Adipocyte (in vitro differentiated cells): ENCODE measurements around the gene FLRT1.

ENCODE experiments used
- DNase-seq: peaks from one replicate; pipeline ENCODE4 v3.0.0-alpha.2; 2015; ENCODE audit warnings: low read depth
- H3K27me3 ChIP-seq: replicated peaks from 2 replicates; pipeline ENCODE4 v1.7.0; 2013; ENCODE audit warnings: mild to moderate bottlenecking, low read length, moderate library complexity; ENCODE audit not compliant: control insufficient read depth, insufficient read depth
- H3K36me3 ChIP-seq: 2 replicates; pipeline ENCODE4 v1.7.0; 2013; ENCODE audit warnings: low read length, mild to moderate bottlenecking, moderate library complexity; ENCODE audit not compliant: control insufficient read depth, insufficient read depth, severe bottlenecking
- H3K4me1 ChIP-seq: 2 replicates; pipeline ENCODE4 v1.7.0; 2013; ENCODE audit warnings: mild to moderate bottlenecking, low read length, moderate library complexity; ENCODE audit not compliant: control insufficient read depth, insufficient read depth
- H3K4me3 ChIP-seq: 2 replicates; pipeline ENCODE4 v1.7.0; 2013; ENCODE audit warnings: mild to moderate bottlenecking, low read length, moderate library complexity
- H3K9ac ChIP-seq: 2 replicates; pipeline ENCODE4 v1.7.0; 2013; ENCODE audit warnings: mild to moderate bottlenecking, low read length, moderate library complexity
- H3K9me3 ChIP-seq: 2 replicates; pipeline ENCODE4 v1.7.0; 2013; ENCODE audit warnings: mild to moderate bottlenecking, low read length, moderate library complexity; ENCODE audit not compliant: control insufficient read depth

Gene FLRT1

DNA sequence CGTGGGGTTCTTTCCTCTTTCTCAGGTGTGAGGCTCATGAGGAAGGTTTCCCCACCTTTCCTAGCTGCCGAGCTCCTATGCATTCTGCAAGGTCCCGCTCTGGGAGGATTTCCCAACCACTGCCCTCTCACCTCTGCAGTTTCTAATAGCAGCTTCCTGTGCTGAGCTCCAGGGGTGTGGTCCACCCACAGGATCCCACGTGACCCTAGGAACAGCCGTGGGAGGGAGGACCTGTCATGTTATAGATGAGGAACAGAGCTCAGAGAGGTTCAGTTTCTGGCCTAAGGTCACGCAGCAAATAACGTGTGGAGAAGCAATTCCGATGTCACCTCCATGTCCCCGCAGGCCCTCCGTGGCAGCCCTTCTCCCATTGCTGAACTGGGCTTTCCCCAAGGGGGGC lies 38.5 kb downstream of the FLRT1 start:
- H3K9ac ChIP-seq = no peak overlapping the region
- DNase-seq = no peak
- no peak overlapping the region for H3K4me3 ChIP-seq
- no peaks in the 10 kb centered on the region for H3K36me3 ChIP-seq
- no peaks in the 10 kb centered on the region for H3K9me3 ChIP-seq
- H3K4me1 ChIP-seq = no peaks in the 10 kb centered on the region
- peaks cover 11% of the 10 kb centered on the region for H3K27me3 ChIP-seq

DNA sequence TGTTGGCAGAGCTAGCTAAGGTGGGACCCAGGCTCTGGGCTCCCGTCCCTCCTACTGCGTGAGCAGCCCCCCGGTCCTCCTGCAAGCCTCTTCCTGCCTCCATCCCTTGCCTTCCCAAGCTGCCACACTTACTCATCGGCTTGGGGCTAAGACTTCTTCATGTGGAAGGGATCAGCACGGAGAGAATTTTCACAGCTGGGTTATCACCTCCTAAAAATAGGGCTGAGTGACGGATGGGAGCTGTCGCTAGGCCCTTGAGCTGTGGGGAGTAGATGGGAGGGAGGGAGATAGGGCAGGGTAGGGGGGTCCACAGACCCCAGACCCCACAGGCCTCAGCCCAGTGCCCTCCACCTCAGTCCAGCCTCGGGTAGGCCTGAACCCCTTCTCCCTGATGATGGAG lies 41.0 kb downstream of the FLRT1 start:
- Histone ChIP-seq H3K36me3 (no peaks in the 10 kb centered on the region), H3K4me3 (no peak overlapping the region), H3K9ac (no peak overlapping the region), H3K4me1 (no peaks in the 10 kb centered on the region), H3K27me3 (peaks cover 8% of the 10 kb centered on the region), H3K9me3 (no peaks in the 10 kb centered on the region)
- no peak for DNase-seq

DNA sequence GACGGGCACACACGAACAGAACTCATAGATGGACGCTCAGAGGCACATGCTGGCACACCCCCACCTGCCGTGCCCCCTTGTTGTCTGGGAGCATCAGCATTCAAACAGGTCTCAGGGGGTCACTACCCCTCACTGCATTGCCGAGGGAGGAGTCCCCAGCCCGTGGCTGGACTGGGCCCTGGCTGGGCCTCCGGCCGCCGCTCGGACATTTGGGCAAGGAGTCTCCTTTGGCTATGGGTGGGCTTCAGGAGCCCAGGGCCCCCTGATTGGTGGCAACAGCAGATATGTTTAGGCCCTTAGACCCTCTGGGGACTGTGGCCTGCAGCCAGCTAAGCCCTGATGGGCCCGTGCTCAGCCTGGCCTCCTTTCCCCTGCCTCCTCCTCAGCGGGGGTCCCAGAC lies 41.9 kb downstream of the FLRT1 start:
- H3K36me3 ChIP-seq = no peaks in the 10 kb centered on the region
- DNase-seq = no peak
- H3K9ac ChIP-seq = no peak overlapping the region
- H3K9me3 ChIP-seq = no peaks in the 10 kb centered on the region
- H3K4me3 ChIP-seq = no peak overlapping the region
- H3K27me3 ChIP-seq = peaks cover 8% of the 10 kb centered on the region
- no peaks in the 10 kb centered on the region for H3K4me1 ChIP-seq

DNA sequence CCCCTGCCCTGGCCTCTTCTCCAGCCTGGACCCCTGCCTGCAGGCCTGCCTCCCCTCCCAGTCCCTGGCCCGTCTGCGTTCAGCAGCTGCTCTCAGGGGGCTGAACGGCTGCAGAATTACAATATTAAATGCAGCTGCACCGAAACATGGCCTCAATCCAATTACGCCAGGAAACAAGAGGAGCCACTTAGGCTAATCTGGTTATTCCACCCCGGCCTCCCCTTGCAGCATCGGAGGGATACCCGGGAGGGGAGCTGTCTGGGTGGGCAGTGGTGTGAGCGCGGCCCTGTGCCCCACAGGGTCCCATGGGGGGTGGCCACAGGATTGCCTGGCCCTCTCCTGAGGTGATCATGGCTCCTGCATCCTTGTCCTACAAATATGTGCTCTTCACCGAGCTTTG lies 42.6 kb downstream of the FLRT1 start:
- DNase-seq = no peak
- Histone ChIP-seq H3K36me3 (no peaks in the 10 kb centered on the region), H3K4me3 (no peak overlapping the region), H3K9ac (no peak overlapping the region), H3K27me3 (peaks cover 8% of the 10 kb centered on the region), H3K9me3 (no peaks in the 10 kb centered on the region), H3K4me1 (no peaks in the 10 kb centered on the region)

DNA sequence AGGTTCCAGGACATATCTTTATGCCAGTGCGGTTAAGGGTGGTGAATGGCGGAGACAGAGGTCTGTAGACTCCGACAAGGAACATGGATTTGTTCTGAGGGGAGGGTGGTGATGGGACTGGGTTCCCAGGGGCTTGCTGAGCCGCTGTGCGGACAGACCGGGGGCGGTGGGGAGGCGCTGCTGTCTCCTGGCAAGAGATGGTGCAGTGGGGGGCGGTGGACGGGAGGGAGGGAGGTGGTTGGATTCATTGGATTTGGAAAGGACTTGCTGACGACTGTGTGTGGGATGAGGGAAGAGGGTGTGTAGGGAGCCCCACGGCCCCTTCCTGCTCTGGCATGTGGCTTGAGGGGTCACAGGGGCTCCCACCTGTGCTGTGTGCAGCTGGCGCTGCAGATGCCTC lies 43.2 kb downstream of the FLRT1 start:
- Histone ChIP-seq H3K9ac (no peak overlapping the region), H3K36me3 (no peaks in the 10 kb centered on the region), H3K4me3 (no peak overlapping the region), H3K27me3 (peaks cover 8% of the 10 kb centered on the region), H3K4me1 (no peaks in the 10 kb centered on the region), H3K9me3 (no peaks in the 10 kb centered on the region)
- no peak for DNase-seq

DNA sequence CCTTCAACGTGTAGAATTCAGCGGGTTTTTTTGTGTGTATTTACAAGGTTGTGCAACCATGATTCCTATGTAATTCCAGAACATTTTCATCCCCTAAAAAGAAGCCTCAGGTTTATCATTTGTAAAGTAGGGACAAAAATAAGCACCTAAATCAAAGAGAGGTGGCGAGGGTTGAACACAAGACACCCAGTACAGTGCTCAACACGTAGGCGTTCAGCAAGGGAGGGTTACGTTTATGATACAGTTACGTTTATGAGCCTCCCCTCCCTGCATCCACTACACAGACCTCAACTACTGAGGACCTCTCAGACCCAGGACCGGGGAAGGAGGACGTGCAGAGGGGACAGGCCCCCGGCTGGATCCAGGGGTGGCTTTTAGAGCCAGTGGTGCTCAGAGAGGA lies 44.7 kb downstream of the FLRT1 start:
- no peak for DNase-seq
- H3K9me3 ChIP-seq = no peaks in the 10 kb centered on the region
- no peaks in the 10 kb centered on the region for H3K4me1 ChIP-seq
- H3K36me3 ChIP-seq = no peaks in the 10 kb centered on the region
- peaks cover 8% of the 10 kb centered on the region for H3K27me3 ChIP-seq
- no peak overlapping the region for H3K4me3 ChIP-seq
- H3K9ac ChIP-seq = no peak overlapping the region

DNA sequence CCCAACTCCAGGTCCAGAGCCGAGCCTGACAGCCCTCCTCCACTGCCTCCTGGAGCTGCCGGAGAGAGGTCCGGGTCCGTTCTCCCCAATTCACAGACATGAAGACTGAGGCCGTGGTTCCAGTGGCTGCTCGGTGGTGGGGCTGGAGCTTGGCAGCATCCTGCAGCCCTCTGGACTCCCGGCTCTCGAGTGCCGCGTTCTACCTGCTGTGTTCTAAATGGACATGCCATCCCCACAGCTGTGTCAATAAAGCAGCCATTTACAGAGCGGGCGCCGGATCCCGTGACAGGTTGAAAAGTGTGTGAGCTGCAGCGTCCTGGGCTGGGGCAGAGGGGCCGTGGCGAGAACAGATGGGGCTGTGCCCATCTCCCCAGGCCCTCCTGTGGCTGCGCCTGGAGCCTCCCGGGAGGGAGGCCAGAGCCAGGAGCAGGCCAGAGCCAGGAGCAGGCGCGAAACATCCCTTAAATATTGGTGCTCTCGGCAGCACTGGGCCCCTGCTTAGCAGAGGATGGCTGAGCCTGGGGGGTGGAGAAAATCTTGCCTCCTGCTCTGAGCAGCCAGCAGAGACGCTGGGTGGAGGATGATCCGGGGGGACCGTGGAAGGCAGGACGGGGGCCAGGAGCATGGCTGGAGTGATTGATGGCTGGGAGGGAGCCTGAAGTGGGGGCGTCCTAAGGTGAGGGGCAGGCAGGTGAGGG lies 46.2 kb downstream of the FLRT1 start:
- no peak for DNase-seq
- H3K27me3 ChIP-seq = peaks cover 8% of the 10 kb centered on the region
- H3K36me3 ChIP-seq = no peaks in the 10 kb centered on the region
- H3K9ac ChIP-seq = no peak overlapping the region
- peaks cover 6% of the 10 kb centered on the region for H3K4me1 ChIP-seq
- no peaks in the 10 kb centered on the region for H3K9me3 ChIP-seq
- no peak overlapping the region for H3K4me3 ChIP-seq

DNA sequence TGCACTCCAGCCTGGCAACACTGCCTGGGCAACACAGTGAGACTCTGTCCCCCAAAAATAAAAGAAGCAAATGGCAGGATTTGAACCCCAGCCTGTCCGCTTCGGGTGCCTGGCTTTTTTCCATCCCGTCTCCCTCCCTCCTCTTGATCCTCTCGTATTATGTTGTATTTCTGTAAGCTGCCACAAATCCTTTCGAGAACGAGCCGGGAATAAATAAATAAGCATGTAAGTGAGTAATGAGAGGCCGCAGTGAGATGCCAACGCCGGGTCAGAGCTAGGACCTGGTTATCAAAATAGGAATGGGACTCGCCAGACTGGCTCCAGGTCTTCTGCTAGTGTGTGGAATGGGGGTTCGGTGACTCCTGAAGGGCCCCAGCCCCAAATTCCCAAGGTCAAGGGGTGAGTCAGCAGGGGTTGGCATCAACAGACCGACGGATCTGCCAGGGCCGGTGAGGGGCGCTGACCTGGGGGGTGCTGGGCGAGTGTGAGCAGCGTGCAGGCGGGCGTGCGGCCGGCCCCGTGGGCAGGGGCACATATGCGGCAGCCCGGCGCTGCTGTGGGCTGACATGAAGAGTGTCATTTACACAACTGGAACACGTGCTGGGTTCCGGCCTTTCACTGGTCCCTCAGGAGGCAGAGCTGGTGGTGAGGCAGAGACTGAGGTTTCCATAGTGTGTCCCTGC lies 47.8 kb downstream of the FLRT1 start:
- H3K4me3 ChIP-seq = no peak overlapping the region
- DNase-seq = no peak
- no peaks in the 10 kb centered on the region for H3K36me3 ChIP-seq
- H3K4me1 ChIP-seq = peaks cover 6% of the 10 kb centered on the region
- no peak overlapping the region for H3K9ac ChIP-seq
- no peaks in the 10 kb centered on the region for H3K27me3 ChIP-seq
- no peaks in the 10 kb centered on the region for H3K9me3 ChIP-seq

DNA sequence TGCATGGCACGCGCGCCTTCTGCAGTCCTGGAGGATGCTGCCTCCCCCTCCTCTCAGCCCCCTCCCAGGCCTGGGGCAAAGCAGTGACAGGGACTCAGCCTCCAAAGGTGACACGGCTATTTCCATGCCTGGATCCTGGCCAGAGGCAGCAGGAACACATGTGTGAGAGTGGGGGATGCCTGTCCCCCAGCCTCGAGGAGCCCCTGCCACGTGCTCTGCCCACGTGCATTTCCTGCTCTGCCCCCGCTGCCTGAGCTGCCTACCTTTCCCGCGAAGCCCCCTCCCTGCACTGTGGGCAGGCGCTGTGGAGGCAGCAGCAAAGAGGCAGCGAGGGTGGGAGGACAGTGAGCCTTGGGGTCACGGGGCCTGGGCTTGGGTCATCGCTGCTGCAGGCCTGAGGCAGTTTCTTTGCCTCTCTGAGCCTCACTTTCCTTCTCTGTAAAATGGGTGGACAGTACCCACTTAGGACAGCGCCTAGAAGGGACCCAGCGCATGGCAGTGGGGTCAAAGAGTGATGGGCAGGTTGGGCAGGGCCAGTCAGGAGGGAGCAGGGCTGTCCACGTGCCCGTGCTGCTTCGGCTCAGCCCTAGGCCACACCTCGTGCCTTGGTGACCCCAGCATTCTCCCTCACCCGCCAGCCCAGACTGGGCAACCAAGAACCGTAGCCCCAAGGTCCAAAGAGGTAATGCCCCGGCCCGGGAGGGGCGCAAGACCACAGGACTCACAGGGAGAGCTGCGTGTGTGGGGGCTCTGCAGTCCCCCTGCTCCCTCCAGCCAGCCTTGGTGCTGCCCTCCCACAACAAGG lies 48.6 kb downstream of the FLRT1 start:
- no peak overlapping the region for H3K9ac ChIP-seq
- no peaks in the 10 kb centered on the region for H3K27me3 ChIP-seq
- H3K4me1 ChIP-seq = peaks cover 6% of the 10 kb centered on the region
- H3K36me3 ChIP-seq = no peaks in the 10 kb centered on the region
- no peak for DNase-seq
- H3K9me3 ChIP-seq = no peaks in the 10 kb centered on the region
- no peak overlapping the region for H3K4me3 ChIP-seq

DNA sequence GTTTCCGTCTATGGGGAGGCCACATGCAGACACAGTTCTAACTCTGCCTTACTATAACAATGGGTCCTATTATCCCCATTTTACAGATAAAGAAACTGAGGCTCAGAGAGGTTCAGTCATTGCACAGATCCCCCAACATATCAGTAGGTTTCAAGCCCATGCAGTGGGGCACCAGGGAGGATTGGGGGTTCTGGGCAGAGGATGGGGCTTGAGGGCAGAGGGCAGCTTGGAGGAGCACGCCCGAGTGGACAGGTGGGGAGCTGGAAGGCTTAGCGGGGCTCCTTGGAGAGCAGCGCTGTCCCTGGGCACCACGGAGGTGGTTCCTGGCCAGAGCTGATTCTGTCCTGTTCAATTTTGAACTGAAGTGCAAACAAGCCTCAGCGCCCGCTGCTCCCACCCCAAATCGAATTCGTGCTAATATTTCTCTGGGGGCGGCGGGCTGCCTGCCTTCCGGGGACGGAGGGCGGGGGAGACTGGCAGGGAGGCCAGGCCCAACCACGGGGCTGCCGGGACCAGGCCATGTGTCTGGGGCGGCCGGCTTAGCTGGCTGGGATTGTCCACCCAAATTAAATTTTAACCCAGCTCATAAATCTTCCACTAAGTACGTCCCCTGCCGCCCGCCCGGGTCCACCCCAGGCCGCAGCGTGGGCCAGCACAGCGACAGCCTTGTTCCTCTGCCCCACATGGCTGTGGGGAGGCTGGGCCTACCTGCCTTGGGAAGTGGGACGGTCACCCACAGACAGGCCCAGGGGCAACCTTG lies 49.4 kb downstream of the FLRT1 start:
- Histone ChIP-seq H3K9me3 (no peaks in the 10 kb centered on the region), H3K4me3 (no peak overlapping the region), H3K9ac (no peak overlapping the region), H3K4me1 (peaks cover 9% of the 10 kb centered on the region), H3K27me3 (no peaks in the 10 kb centered on the region), H3K36me3 (no peaks in the 10 kb centered on the region)
- DNase-seq = no peak
